AG04449 (cell line): ENCODE data around the gene ANG.
"Not testable (repeated sequence)": the region's sequence is repeated elsewhere in the genome, so short reads cannot be mapped to it uniquely, and the experiment has no call there.

Experiments
- CTCF ChIA-PET: fragments of 350-600 bp; formaldehyde crosslinking; extraction: SDS; loops from one replicate; lab custom pipeline; 2021; ENCODE audit warnings: antibody characterized with exemption; lab: Yijun Ruan, JAX
- POLR2A ChIA-PET: fragments of 400-600, 350-600 bp; formaldehyde crosslinking; extraction: SDS; loops from one replicate; lab custom pipeline; 2020; ENCODE audit warnings: antibody characterized with exemption, inconsistent platforms; lab: Yijun Ruan, JAX
- DNase-seq: peaks from one replicate; pipeline ENCODE4 v3.0.0-alpha.2; 2010; ENCODE audit warnings: low read depth, low spot score
- H3K4me3 ChIP-seq: 2 replicates; pipeline ENCODE4 v1.5.1; 2011; ENCODE audit warnings: low read depth, mild to moderate bottlenecking, control low read depth, low read length
- CTCF ChIP-seq: IDR thresholded peaks from one replicate; pipeline ENCODE4 v1.5.1; 2011; ENCODE audit warnings: mild to moderate bottlenecking, moderate library complexity, low read length, control low read depth, inconsistent platforms; ENCODE audit not compliant: insufficient read depth; ENCODE audit errors: missing control alignments

Gene ANG

GRCh38 chr14:20712904-20713303, 24.3 kb downstream of the ANG start:
- no peak overlapping the region for H3K4me3 ChIP-seq
- no peak for DNase-seq
- POLR2A ChIA-PET: no interaction called here
- CTCF ChIA-PET: interaction anchor here (1.1 to 1.5 kb wide), 2 partner anchors 12 to 15 kb away, joined by 3 read pairs; no protein-coding TSS in a partner anchor
- no peak for TF ChIP-seq CTCF

GRCh38 chr14:20714593-20715250, 26.2 kb downstream of the ANG start:
- DNase-seq: no peak
- ChIA-PET POLR2A (no interaction called here), CTCF (interaction anchor here (1.4 to 1.6 kb wide), 2 partner anchors 23 to 141 kb away, joined by 3 to 4 read pairs; no protein-coding TSS in a partner anchor)
- TF ChIP-seq CTCF: no peak
- no peak overlapping the region for H3K4me3 ChIP-seq

GRCh38 chr14:20719777-20720176, 31.2 kb downstream of the ANG start:
- no peak for DNase-seq
- no peak overlapping the region for H3K4me3 ChIP-seq
- ChIA-PET CTCF (no interaction called here), POLR2A (no interaction called here)
- no peak for TF ChIP-seq CTCF

GRCh38 chr14:20720741-20721140, 32.2 kb downstream of the ANG start:
- DNase-seq: no peak
- no peak overlapping the region for H3K4me3 ChIP-seq
- TF ChIP-seq CTCF: no peak
- ChIA-PET CTCF (interaction anchor here (1.2 kb wide), 1 partner anchor 13 kb away, joined by 4 read pairs; no protein-coding TSS in a partner anchor), POLR2A (no interaction called here)

- ChIA-PET CTCF (interaction anchor here (1.2 to 1.4 kb wide), 2 partner anchors 14 to 249 kb away, joined by 3 to 4 read pairs; no protein-coding TSS in a partner anchor), POLR2A (no interaction called here)
- no peak overlapping the region for H3K4me3 ChIP-seq
- DNase-seq: no peak
- TF ChIP-seq CTCF: no peak
Observed at GRCh38 chr14:20722016-20722415, 33.5 kb downstream of the ANG start.

- H3K4me3 ChIP-seq: no peak overlapping the region
Observed at GRCh38 chr14:20723488-20723887, 34.9 kb downstream of the ANG start.

GRCh38 chr14:20726121-20726520, 37.6 kb downstream of the ANG start:
- CTCF ChIA-PET, DNase-seq, H3K4me3 ChIP-seq, POLR2A ChIA-PET: not testable (repeated sequence)

More at GRCh38 chr14:20723488-20723887, 34.9 kb downstream of the ANG start:
- ChIA-PET CTCF (interaction anchor here (1.1 to 1.8 kb wide), 3 partner anchors 32 to 247 kb away, joined by 3 to 4 read pairs (median 3); no protein-coding TSS in a partner anchor), POLR2A (no interaction called here)
- no peak for TF ChIP-seq CTCF
- no peak for DNase-seq
